Epithelial cell of prostate (primary cell): ENCODE data around the gene CRYBB2.
"Not testable (repeated sequence)": the region's sequence is repeated elsewhere in the genome, so short reads cannot be mapped to it uniquely, and the experiment has no call there.

Experiments
- DNase-seq: peaks from one replicate; pipeline ENCODE4 v3.0.0-alpha.2; 2011; ENCODE audit warnings: low read depth, low spot score
- H3K27ac ChIP-seq: fragments of 450-650 bp; 2 replicates; pipeline ENCODE4 v1.5.1; 2017; ENCODE audit warnings: mild to moderate bottlenecking

Gene CRYBB2

GRCh38 chr22:25230760-25231159 lies 11.3 kb downstream of the CRYBB2 start:
- DNase-seq, H3K27ac ChIP-seq: not testable (repeated sequence)

- DNase-seq = peak; percentile 40
- peak overlapping the region; percentile 50 for H3K27ac ChIP-seq
Observed at GRCh38 chr22:25232301-25232700, 12.9 kb downstream of the CRYBB2 start.

GRCh38 chr22:25233706-25234105 lies 14.3 kb downstream of the CRYBB2 start:
- DNase-seq, H3K27ac ChIP-seq: not testable (repeated sequence)

DNA sequence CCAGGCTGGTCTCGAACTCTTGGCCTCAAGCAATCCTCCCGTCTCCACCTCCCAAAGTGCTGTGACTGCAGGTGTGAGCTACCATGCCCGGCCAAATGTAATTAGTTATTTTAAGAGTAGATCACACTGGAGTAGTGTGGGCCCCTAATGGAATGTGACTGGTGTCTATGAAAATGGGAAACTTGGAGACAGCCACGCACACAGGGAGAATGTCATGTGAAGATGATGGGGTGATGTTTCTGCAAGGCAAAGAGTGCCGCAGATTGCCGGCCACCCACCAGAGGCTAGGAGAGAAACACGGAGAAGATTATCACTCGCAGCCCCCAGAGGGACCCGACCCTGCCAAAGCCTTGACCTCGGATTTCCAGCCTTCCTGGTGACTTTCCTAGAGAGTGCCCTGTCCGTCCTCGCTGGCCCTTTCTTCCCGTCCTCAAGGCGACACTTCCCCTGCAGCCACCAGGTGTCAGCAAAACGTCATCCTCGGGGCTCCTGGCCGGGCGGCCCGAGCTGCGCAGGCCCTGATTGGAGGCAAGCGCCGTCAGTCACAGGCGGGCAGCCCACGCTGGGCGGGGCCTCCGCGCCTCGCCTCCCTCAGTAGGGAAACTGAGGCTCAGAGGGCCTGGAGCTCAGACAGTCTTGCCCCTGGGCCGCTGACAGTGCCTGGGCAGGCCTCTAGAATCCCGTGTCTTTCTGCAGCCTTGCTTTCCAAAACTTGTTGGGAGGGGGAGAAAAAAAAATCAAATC lies 16.3 kb downstream of the CRYBB2 start:
- DNase-seq = peak; percentile 39
- no peak overlapping the region for H3K27ac ChIP-seq

- H3K27ac ChIP-seq = no peak overlapping the region
- DNase-seq = no peak
Observed at GRCh38 chr22:25236417-25236816, 17.0 kb downstream of the CRYBB2 start.

DNA sequence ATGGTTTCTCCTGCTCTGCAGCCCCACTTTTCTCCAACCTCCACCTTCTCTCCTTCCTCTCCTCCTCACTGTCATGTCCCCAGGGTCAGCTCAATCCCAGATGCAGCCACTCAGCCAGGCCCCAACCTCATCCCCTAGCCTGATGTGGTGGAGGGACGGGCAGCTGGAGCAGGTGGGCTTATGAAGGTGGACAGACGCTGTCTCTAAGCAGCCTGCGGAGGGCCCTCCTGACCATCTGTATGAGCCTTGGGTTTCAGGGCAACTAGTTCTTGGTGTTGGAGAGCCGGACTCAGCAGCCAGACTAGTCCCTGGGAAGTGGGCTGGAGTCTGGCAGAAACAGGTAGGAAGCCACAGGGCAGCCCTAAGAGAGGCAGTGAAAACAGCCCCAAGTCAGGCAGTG lies 18.1 kb downstream of the CRYBB2 start:
- no peak overlapping the region for H3K27ac ChIP-seq
- DNase-seq = no peak

DNA sequence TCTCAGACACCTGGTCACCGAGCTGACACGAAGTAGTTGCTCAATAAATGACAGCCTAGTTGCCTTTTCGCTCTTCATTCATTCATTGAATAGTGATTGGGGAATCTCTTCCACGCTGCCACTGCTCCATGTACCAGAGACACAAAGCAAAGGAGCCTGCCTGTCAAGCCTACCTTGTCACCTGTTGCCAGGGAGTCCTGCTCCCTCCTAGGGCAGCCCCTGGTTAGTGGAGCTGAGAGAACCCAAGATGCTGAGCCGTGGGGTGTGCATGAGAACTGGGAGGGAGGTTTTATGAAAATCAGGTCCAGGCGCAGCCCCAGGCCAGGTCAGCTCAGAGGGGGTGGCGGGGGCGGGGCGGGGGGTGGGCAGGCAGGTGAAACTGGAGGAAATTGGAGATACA lies 18.6 kb downstream of the CRYBB2 start:
- DNase-seq, H3K27ac ChIP-seq: not testable (repeated sequence)

GRCh38 chr22:25255169-25255568 lies 35.7 kb downstream of the CRYBB2 start:
- not testable (repeated sequence) for H3K27ac ChIP-seq, DNase-seq

DNA sequence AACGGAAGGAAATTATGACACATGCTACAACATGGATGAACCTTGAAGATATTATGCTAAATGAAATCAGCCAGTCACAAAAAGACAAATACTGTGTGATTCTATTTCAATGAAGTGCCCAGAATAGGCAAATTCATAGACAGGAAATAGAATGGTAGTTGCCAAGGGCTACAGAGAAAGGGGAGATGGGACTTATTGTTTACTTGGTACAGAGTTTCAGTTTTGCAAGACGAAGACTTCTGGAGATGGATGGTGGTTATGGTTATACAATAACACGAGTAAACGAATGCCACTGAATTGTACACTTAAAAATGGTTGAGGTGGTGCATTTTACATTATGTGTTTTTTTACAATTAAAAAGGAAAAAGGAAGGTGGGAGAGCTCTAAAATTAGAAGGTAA lies 48.1 kb downstream of the CRYBB2 start:
- H3K27ac ChIP-seq, DNase-seq: not testable (repeated sequence)

GRCh38 chr22:25268902-25269301 lies 49.5 kb downstream of the CRYBB2 start:
- not testable (repeated sequence) for H3K27ac ChIP-seq, DNase-seq

GRCh38 chr22:25270061-25270460 lies 50.6 kb downstream of the CRYBB2 start:
- not testable (repeated sequence) for H3K27ac ChIP-seq, DNase-seq

GRCh38 chr22:25273231-25273630 lies 53.8 kb downstream of the CRYBB2 start:
- H3K27ac ChIP-seq, DNase-seq: not testable (repeated sequence)

DNA sequence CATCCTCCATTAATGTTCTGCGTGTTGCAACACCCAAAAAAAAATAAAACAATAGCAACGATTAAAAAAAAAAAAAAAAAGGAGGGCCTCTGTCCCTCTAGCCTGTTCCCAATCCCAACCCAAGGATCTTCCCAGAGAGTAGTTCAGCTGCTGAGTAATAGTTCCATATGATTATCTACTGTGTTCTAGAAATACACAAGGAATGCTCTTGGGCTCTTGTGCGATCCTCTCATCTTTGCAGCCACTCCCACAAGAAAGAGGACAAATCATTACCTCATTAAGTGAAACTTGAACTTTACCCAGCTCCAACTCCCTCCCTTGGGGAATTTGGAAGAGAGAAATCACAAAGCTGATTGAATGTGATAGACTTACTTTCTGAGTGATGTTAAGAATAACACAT lies 54.5 kb downstream of the CRYBB2 start:
- not testable (repeated sequence) for DNase-seq, H3K27ac ChIP-seq

DNA sequence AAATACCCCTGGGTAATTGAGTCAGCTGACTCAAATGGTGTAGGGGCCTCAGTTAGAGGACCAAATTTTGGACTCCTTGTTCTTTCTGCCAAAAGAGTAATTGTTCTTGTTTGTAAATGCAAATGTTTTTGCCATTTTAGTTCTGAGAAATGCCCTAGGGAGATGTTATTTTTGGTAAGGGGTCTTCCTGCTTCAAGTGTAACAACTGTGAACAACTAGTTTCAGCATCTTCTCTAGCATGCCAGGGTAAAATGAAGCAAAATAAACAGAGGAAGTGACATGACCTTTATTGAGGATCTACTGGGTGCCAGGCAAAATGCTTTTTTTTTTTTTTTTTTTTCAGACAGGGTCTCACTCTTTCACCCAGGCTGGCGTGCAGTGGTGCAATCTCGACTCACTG lies 60.7 kb downstream of the CRYBB2 start:
- DNase-seq, H3K27ac ChIP-seq: not testable (repeated sequence)
